VCaP (cell line): Measurements from ENCODE around the gene ALDH4A1.
A peak's percentile ranks its signal among the peaks of the same experiment; 100 is the strongest.

Experiments
- H3K27ac ChIP-seq: fragments of 450-650 bp; 2 replicates; pipeline ENCODE4 v1.5.1; 2017
- CTCF ChIP-seq: fragments of 450-650 bp; conservative IDR thresholded peaks from 2 replicates; pipeline ENCODE4 v1.5.1; 2017; ENCODE audit warnings: mild to moderate bottlenecking, moderate library complexity

Gene ALDH4A1

GRCh38 chr1:18886003-18886335, 16.4 kb downstream of the ALDH4A1 start:
- TF ChIP-seq CTCF = no peak
- H3K27ac ChIP-seq = no peak overlapping the region

GRCh38 chr1:18885311-18886002, 16.9 kb downstream of the ALDH4A1 start:
- no peak overlapping the region for H3K27ac ChIP-seq
- no peak for TF ChIP-seq CTCF

GRCh38 chr1:18884727-18885126, 17.6 kb downstream of the ALDH4A1 start:
- H3K27ac ChIP-seq = no peak overlapping the region
- no peak for TF ChIP-seq CTCF

- TF ChIP-seq CTCF = peak; percentile 57
- H3K27ac ChIP-seq = no peak overlapping the region
Measured at GRCh38 chr1:18884419-18884717, 18.0 kb downstream of the ALDH4A1 start.

GRCh38 chr1:18883636-18884418, 18.5 kb downstream of the ALDH4A1 start:
- TF ChIP-seq CTCF = peak; percentile 92
- no peak overlapping the region for H3K27ac ChIP-seq

- TF ChIP-seq CTCF = no peak
Measured at GRCh38 chr1:18883079-18883478, 19.3 kb downstream of the ALDH4A1 start.

GRCh38 chr1:18882486-18882885, 19.9 kb downstream of the ALDH4A1 start:
- TF ChIP-seq CTCF = no peak
- no peak overlapping the region for H3K27ac ChIP-seq

More at GRCh38 chr1:18883079-18883478, 19.3 kb downstream of the ALDH4A1 start:
- no peak overlapping the region for H3K27ac ChIP-seq
